Fibroblast of skin of left quadriceps (primary cell): ENCODE results near the gene TMEM208.

ENCODE experiments used
- DNase-seq, 2 experiments: peaks; one replicate each; pipeline ENCODE4 v3.0.0-alpha.2; 2013; ENCODE audit warnings: low read depth in 2 of 2

TMEM208 gene

GRCh38 chr16:67277999-67278772 is 51.3 kb downstream of the TMEM208 start:
- DNase-seq = peak; percentile 59
